ENCODE data around the gene LHX3.

- TF ChIP-seq, protein P1, sequence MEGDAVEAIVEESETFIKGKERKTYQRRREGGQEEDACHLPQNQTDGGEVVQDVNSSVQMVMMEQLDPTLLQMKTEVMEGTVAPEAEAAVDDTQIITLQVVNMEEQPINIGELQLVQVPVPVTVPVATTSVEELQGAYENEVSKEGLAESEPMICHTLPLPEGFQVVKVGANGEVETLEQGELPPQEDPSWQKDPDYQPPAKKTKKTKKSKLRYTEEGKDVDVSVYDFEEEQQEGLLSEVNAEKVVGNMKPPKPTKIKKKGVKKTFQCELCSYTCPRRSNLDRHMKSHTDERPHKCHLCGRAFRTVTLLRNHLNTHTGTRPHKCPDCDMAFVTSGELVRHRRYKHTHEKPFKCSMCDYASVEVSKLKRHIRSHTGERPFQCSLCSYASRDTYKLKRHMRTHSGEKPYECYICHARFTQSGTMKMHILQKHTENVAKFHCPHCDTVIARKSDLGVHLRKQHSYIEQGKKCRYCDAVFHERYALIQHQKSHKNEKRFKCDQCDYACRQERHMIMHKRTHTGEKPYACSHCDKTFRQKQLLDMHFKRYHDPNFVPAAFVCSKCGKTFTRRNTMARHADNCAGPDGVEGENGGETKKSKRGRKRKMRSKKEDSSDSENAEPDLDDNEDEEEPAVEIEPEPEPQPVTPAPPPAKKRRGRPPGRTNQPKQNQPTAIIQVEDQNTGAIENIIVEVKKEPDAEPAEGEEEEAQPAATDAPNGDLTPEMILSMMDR (IDR thresholded peaks at IDR 0.05; ENCODE audit: low read depth, low read length), result no peak
- TF ChIP-seq MYC (IDR thresholded peaks at IDR 0.05; ENCODE audit: low read depth, low read length) (no peak), POLR2A (IDR thresholded peaks at IDR 0.05; ENCODE audit: extremely low read depth, insufficient read length) (no peak)
These were observed 18.0 kb upstream of the LHX3 start for GRCh38 chr9:136222906-136223285.

All from NB4 (cell line).